PFSK-1 (cell line): ENCODE results near the gene PHETA2.

Experiments
- FOXP2 ChIP-seq: optimal IDR thresholded peaks from 2 replicates; pipeline ENCODE3; 2011; ENCODE audit warnings: borderline replicate concordance, control low read depth, inconsistent platforms; ENCODE audit not compliant: insufficient read depth; ENCODE audit errors: extremely low read length, extremely low read depth
- POLR2AphosphoS5 ChIP-seq: IDR thresholded peaks from 2 replicates; pipeline ENCODE4 v1.6.1; 2012; ENCODE audit warnings: low read depth, mild to moderate bottlenecking, control low read depth, low read length, moderate library complexity
- REST ChIP-seq, 2 experiments: IDR thresholded peaks; 2 replicates each; pipeline versions ENCODE4 v1.6.1 to v1.8.0; 2011 to 2012; ENCODE audit warnings: low read depth in 2 of 2, low read length in 2 of 2, control low read depth in 1 of 2, inconsistent platforms in 1 of 2, mild to moderate bottlenecking in 1 of 2, moderate library complexity in 1 of 2; ENCODE audit not compliant: insufficient read depth in 1 of 2
- SIN3A ChIP-seq: IDR thresholded peaks from 2 replicates; pipeline ENCODE4 v1.6.1; 2012; ENCODE audit warnings: mild to moderate bottlenecking, low read length, moderate library complexity, borderline replicate concordance; ENCODE audit not compliant: insufficient read depth
- TAF1 ChIP-seq: IDR thresholded peaks from 2 replicates; pipeline ENCODE4 v1.6.1; 2012; ENCODE audit warnings: low read length, control low read depth, borderline replicate concordance; ENCODE audit not compliant: insufficient read depth

The PHETA2 gene

GRCh38 chr22:42127606-42128005 is 53.6 kb downstream of the PHETA2 start:
- TF ChIP-seq SIN3A (no peak), TAF1 (no peak), FOXP2 (no peak), REST (IDR thresholded peaks at IDR 0.05; ENCODE audit: insufficient read depth in 1 of 2, low read depth in 2 of 2, low read length in 2 of 2) (no peak), POLR2AphosphoS5 (no peak)
